ENCODE data around the gene SDK1. TPM values are rescaled to one million over a fixed set of nuclear protein-coding genes. Genes with fewer than 3 reads are reported as not detected.
A peak's percentile ranks its signal among the peaks of the same experiment; 100 is the strongest.

SDK1 gene
- total and polyA plus RNA-seq, 4 donors, result 10.4 to 11.6 (median 11.0) TPM

DNA sequence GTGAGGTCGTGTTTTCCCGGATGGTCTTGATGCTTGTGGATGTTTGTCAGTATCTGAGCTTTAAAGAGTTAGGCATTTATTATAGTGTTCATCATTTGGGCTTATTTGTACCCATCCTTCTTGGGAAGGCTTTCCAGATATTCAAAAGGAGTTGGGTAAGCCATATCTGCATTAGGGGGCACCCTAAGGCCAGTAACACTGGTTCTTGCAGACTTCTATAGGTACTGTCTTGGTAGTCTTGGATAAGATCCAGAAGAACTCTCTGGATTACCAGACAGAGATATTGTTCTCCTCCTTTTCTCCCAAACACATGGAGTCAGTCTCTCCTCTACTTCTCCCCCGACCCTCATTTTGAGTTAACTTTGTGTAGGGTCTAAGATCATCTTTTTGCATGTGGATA is 92.8 kb downstream of the SDK1 start:
- no peaks in the 10 kb centered on the region for H3K36me3 ChIP-seq (ENCODE audit: control insufficient read depth, insufficient read depth, low read length)
- no peaks in the 10 kb centered on the region for H3K27me3 ChIP-seq (ENCODE audit: control insufficient read depth, insufficient read depth, low read length)
- no CpG with 5 or more reads among the region's 3 CpGs for WGBS (ENCODE audit: insufficient coverage)
- H3K4me1 ChIP-seq (ENCODE audit: control insufficient read depth, insufficient read depth, low read length), result no peaks in the 10 kb centered on the region
- DNase-seq (ENCODE audit: low read depth in 4 of 6, low spot score in 6 of 6), result no peak
- H3K27ac ChIP-seq (ENCODE audit: low read depth, low read length), result no peak overlapping the region
- peaks cover 9% of the 10 kb centered on the region for H3K9me3 ChIP-seq (ENCODE audit: control insufficient read depth, insufficient read depth, low read length)
- H3K4me3 ChIP-seq (ENCODE audit: low read depth, low read length), result no peak overlapping the region

DNA sequence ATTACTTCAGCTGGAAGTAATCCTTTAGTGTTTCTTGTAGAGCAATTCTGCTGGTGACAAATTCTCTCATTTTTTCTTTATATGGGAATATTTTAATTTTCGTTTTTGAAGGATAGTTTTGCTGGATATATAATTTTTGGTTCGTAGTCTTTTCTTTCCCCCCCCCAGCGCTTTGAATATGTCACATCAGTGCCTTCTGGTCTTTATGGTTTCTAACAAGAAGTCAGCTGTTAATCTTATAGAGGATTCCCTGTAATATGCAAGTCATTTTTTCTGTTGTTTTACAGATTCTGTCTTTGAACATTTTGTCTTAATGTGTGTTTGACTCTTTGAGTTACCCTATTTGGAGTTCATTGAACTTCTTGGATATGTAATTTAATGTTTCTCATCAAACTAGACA is 96.3 kb downstream of the SDK1 start:
- H3K9me3 ChIP-seq (ENCODE audit: control insufficient read depth, insufficient read depth, low read length), result peaks cover 11% of the 10 kb centered on the region
- H3K27ac ChIP-seq (ENCODE audit: low read depth, low read length), result no peak overlapping the region
- H3K4me3 ChIP-seq (ENCODE audit: low read depth, low read length), result no peak overlapping the region
- no peaks in the 10 kb centered on the region for H3K36me3 ChIP-seq (ENCODE audit: control insufficient read depth, insufficient read depth, low read length)
- no peaks in the 10 kb centered on the region for H3K27me3 ChIP-seq (ENCODE audit: control insufficient read depth, insufficient read depth, low read length)
- no peak for DNase-seq (ENCODE audit: low read depth in 4 of 6, low spot score in 6 of 6)
- WGBS (ENCODE audit: insufficient coverage), result no CpG with 5 or more reads among the region's 3 CpGs
- H3K4me1 ChIP-seq (ENCODE audit: control insufficient read depth, insufficient read depth, low read length), result no peaks in the 10 kb centered on the region

GRCh38 chr7:3399858-3400257 is 98.8 kb downstream of the SDK1 start:
- 44% methylated on average over 1 of the region's 2 CpGs for WGBS (ENCODE audit: insufficient coverage)
- Histone ChIP-seq H3K36me3 (ENCODE audit: control insufficient read depth, insufficient read depth, low read length) (no peaks in the 10 kb centered on the region), H3K27me3 (ENCODE audit: control insufficient read depth, insufficient read depth, low read length) (no peaks in the 10 kb centered on the region), H3K9me3 (ENCODE audit: control insufficient read depth, insufficient read depth, low read length) (peaks cover 11% of the 10 kb centered on the region), H3K4me1 (ENCODE audit: control insufficient read depth, insufficient read depth, low read length) (no peaks in the 10 kb centered on the region), H3K27ac (ENCODE audit: low read depth, low read length) (no peak overlapping the region), H3K4me3 (ENCODE audit: low read depth, low read length) (no peak overlapping the region)
- DNase-seq (ENCODE audit: low read depth in 4 of 6, low spot score in 6 of 6), result no peak

DNA sequence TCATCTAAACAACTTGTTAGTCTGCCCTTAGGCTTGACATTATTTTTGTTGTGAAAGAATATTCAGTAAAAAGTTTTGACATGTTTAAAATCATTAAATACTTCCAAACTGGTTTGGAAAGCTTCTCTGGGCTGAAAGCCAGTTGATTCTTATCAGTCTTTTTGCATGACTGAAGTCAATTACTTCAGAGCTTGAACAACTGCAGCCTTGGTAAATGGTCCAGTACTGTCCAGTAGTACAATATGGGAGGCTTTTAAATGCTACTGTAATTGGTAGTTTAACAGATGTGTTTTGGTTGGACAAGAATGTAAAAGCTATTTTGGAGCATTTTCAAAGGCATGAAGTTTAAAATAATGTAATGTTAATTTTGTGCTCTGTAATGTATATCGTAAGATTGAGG is 103.4 kb downstream of the SDK1 start:
- H3K4me1 ChIP-seq (ENCODE audit: control insufficient read depth, insufficient read depth, low read length), result no peaks in the 10 kb centered on the region
- H3K4me3 ChIP-seq (ENCODE audit: low read depth, low read length), result no peak overlapping the region
- DNase-seq (ENCODE audit: low read depth in 4 of 6, low spot score in 6 of 6), result peak in 1 of 6 donors; percentile 34
- WGBS (ENCODE audit: insufficient coverage), result 86% methylated on average over 1 of the region's 1 CpG
- peaks cover 1% of the 10 kb centered on the region for H3K9me3 ChIP-seq (ENCODE audit: control insufficient read depth, insufficient read depth, low read length)
- no peaks in the 10 kb centered on the region for H3K36me3 ChIP-seq (ENCODE audit: control insufficient read depth, insufficient read depth, low read length)
- no peaks in the 10 kb centered on the region for H3K27me3 ChIP-seq (ENCODE audit: control insufficient read depth, insufficient read depth, low read length)
- no peak overlapping the region for H3K27ac ChIP-seq (ENCODE audit: low read depth, low read length)

DNA sequence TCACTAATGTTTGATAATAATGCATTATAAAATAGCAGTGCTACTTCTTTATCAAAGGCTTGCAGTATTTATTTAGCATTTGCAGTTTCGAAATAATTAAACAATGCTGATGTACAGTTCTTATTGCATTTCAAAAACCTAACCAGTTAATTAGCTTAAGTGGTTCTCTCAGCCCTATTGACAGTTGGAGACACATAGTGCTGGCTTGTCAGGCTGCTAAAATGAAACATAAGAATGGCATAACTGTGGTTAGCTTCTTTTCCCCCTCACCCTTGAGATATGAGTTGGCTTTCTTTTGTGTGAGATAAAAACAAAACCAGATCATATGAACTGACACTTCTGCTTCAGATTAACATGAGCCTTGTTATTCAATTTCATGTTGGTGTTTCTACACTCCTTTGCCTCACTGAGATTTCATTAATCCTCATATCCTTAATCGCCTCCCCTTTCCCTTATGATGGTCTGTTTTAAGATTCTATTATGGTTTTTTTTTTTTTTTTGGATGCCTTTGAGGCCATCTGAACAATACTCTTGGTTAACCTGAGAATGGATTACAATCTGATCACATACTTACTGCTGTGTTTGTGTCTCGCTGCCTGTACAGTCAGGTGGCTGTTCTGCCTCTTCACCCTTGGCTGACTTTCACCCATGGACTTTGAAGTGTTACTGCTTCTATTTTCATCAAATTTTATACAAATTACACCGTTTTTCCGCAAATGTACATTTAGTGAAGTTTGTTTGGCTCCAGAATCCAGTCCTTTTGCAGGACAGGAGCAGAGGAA is 108.0 kb downstream of the SDK1 start:
- no peaks in the 10 kb centered on the region for H3K36me3 ChIP-seq (ENCODE audit: control insufficient read depth, insufficient read depth, low read length)
- no peaks in the 10 kb centered on the region for H3K4me1 ChIP-seq (ENCODE audit: control insufficient read depth, insufficient read depth, low read length)
- H3K9me3 ChIP-seq (ENCODE audit: control insufficient read depth, insufficient read depth, low read length), result no peaks in the 10 kb centered on the region
- 92% methylated on average over 1 of the region's 5 CpGs for WGBS (ENCODE audit: insufficient coverage)
- no peaks in the 10 kb centered on the region for H3K27me3 ChIP-seq (ENCODE audit: control insufficient read depth, insufficient read depth, low read length)
- peak in 1 of 6 donors; percentile 57 for DNase-seq (ENCODE audit: low read depth in 4 of 6, low spot score in 6 of 6)
- no peak overlapping the region for H3K27ac ChIP-seq (ENCODE audit: low read depth, low read length)
- H3K4me3 ChIP-seq (ENCODE audit: low read depth, low read length), result no peak overlapping the region

GRCh38 chr7:3412871-3413270 is 111.8 kb downstream of the SDK1 start:
- WGBS (ENCODE audit: insufficient coverage), result 89% methylated on average over 1 of the region's 2 CpGs
- no peaks in the 10 kb centered on the region for H3K4me1 ChIP-seq (ENCODE audit: control insufficient read depth, insufficient read depth, low read length)

DNA sequence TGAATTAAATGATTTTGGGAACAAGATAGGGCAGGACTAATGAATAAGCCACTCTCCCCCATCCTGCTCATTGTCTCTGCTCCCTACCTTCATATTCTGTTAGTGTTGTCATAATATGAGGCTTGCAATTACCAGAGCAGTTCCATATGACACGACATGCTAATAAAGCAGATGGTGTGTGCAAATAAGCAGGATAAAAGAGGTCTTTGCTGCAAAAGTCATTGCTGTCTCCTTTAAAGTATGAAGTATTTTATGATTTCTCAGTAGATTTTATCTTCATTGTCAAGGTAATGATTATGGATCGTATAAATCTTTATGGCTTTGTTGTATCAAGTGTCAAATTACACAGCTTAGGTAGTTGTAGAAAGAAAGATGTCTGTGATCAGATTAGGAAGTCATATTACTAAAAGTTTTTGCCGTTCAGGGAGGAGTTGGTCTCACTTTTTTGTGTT is 114.8 kb downstream of the SDK1 start:
- DNase-seq (ENCODE audit: low read depth in 4 of 6, low spot score in 6 of 6), result peak in 2 of 6 donors; percentile 19 to 78
- H3K36me3 ChIP-seq (ENCODE audit: control insufficient read depth, insufficient read depth, low read length), result no peaks in the 10 kb centered on the region
- no CpG with 5 or more reads among the region's 3 CpGs for WGBS (ENCODE audit: insufficient coverage)
- no peaks in the 10 kb centered on the region for H3K9me3 ChIP-seq (ENCODE audit: control insufficient read depth, insufficient read depth, low read length)
- no peaks in the 10 kb centered on the region for H3K4me1 ChIP-seq (ENCODE audit: control insufficient read depth, insufficient read depth, low read length)
- H3K27me3 ChIP-seq (ENCODE audit: control insufficient read depth, insufficient read depth, low read length), result no peaks in the 10 kb centered on the region
- H3K4me3 ChIP-seq (ENCODE audit: low read depth, low read length), result no peak overlapping the region
- no peak overlapping the region for H3K27ac ChIP-seq (ENCODE audit: low read depth, low read length)

More at GRCh38 chr7:3412871-3413270, 111.8 kb downstream of the SDK1 start:
- H3K4me3 ChIP-seq (ENCODE audit: low read depth, low read length), result no peak overlapping the region
- H3K27me3 ChIP-seq (ENCODE audit: control insufficient read depth, insufficient read depth, low read length), result no peaks in the 10 kb centered on the region
- H3K36me3 ChIP-seq (ENCODE audit: control insufficient read depth, insufficient read depth, low read length), result no peaks in the 10 kb centered on the region
- DNase-seq (ENCODE audit: low read depth in 4 of 6, low spot score in 6 of 6), result peak in 1 of 6 donors; percentile 18
- H3K27ac ChIP-seq (ENCODE audit: low read depth, low read length), result no peak overlapping the region
- no peaks in the 10 kb centered on the region for H3K9me3 ChIP-seq (ENCODE audit: control insufficient read depth, insufficient read depth, low read length)

- Histone ChIP-seq H3K27ac (ENCODE audit: low read depth, low read length) (no peak overlapping the region), H3K4me3 (ENCODE audit: low read depth, low read length) (no peak overlapping the region), H3K9me3 (ENCODE audit: control insufficient read depth, insufficient read depth, low read length) (no peaks in the 10 kb centered on the region), H3K4me1 (ENCODE audit: control insufficient read depth, insufficient read depth, low read length) (no peaks in the 10 kb centered on the region), H3K36me3 (ENCODE audit: control insufficient read depth, insufficient read depth, low read length) (no peaks in the 10 kb centered on the region), H3K27me3 (ENCODE audit: control insufficient read depth, insufficient read depth, low read length) (no peaks in the 10 kb centered on the region)
- no peak for DNase-seq (ENCODE audit: low read depth in 4 of 6, low spot score in 6 of 6)
- WGBS (ENCODE audit: insufficient coverage), result 82% methylated on average over 2 of the region's 4 CpGs
Measured at GRCh38 chr7:3416453-3416852, 115.4 kb downstream of the SDK1 start.

- H3K9me3 ChIP-seq (ENCODE audit: control insufficient read depth, insufficient read depth, low read length), result peaks cover 2% of the 10 kb centered on the region
- no peaks in the 10 kb centered on the region for H3K4me1 ChIP-seq (ENCODE audit: control insufficient read depth, insufficient read depth, low read length)
- no peak overlapping the region for H3K27ac ChIP-seq (ENCODE audit: low read depth, low read length)
- H3K4me3 ChIP-seq (ENCODE audit: low read depth, low read length), result no peak overlapping the region
- no peaks in the 10 kb centered on the region for H3K36me3 ChIP-seq (ENCODE audit: control insufficient read depth, insufficient read depth, low read length)
- DNase-seq (ENCODE audit: low read depth in 4 of 6, low spot score in 6 of 6), result no peak
- H3K27me3 ChIP-seq (ENCODE audit: control insufficient read depth, insufficient read depth, low read length), result no peaks in the 10 kb centered on the region
Measured at GRCh38 chr7:3425087-3425486, 124.0 kb downstream of the SDK1 start.

DNA sequence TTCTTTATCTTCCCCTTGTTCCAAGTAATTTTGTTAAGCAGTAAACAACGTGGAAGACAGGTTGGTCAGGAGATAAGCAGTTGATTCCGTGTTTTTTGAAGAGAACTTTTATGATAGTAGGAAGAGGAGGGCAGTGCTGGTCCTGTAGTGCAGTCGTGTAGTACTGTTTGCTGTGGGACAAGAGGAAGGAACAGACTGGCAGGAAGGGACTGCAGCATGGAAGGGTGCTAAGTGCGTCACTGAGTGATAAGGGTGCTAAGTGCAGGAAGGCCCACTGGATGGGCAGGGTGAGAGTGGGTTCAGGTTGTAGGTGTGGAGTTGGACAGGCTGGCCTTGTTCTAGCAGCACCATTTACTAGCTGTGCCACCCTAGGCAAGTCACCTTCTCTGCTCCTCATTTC is 125.0 kb downstream of the SDK1 start:
- Histone ChIP-seq H3K4me3 (ENCODE audit: low read depth, low read length) (no peak overlapping the region), H3K27me3 (ENCODE audit: control insufficient read depth, insufficient read depth, low read length) (no peaks in the 10 kb centered on the region), H3K36me3 (ENCODE audit: control insufficient read depth, insufficient read depth, low read length) (no peaks in the 10 kb centered on the region), H3K9me3 (ENCODE audit: control insufficient read depth, insufficient read depth, low read length) (peaks cover 2% of the 10 kb centered on the region), H3K4me1 (ENCODE audit: control insufficient read depth, insufficient read depth, low read length) (no peaks in the 10 kb centered on the region), H3K27ac (ENCODE audit: low read depth, low read length) (no peak overlapping the region)
- no peak for DNase-seq (ENCODE audit: low read depth in 4 of 6, low spot score in 6 of 6)
- 71% methylated on average over 4 of the region's 4 CpGs for WGBS (ENCODE audit: insufficient coverage)

All from spinal cord (tissue), 10 donors.